Measurements from ENCODE around the gene SLC10A4.

DNA sequence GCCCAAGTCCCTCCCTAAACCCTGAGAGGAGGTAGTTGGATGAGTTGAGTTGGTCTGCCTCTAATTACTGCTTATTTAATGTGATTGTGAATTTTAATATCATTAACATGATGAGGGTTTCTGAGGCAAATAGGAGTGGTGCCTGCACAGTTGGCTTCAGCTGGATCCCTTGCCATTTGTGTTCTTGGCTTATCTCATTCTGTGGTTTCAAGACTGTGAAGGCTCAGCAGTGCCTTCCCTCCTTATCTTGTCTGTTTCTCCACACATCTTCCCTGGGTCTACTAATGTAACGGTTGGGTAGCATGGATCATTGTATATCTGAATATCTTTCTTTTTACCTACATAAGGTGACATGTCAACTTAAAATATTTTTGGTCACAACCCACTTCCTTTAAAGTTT, 1.6 kb upstream of the SLC10A4 start:
- TF ChIP-seq CTCF (IDR thresholded peaks at IDR 0.05): no peak
- no peak for TF ChIP-seq ZFX (IDR thresholded peaks at IDR 0.05; ENCODE audit: borderline replicate concordance)
